Suprapubic skin (tissue), 4 donors: Measurements from ENCODE around the gene GUCD1. TPM values are rescaled to one million over a fixed set of nuclear protein-coding genes. Genes with fewer than 3 reads are reported as not detected.

ENCODE experiments used
- DNase-seq, 2 donors: peaks; one replicate each; pipeline ENCODE4 v3.0.0-alpha.2; 2019; ENCODE audit warnings: low spot score in 2 of 2
- H3K27ac ChIP-seq: fragments of 200-600 bp; sonication (generic); one replicate; pipeline ENCODE4 v1.5.1; 2019
- H3K27me3 ChIP-seq: fragments of 200-600 bp; sonication (generic); one replicate; pipeline ENCODE4 v1.5.1; 2019
- H3K36me3 ChIP-seq: fragments of 200-600 bp; sonication (generic); one replicate; pipeline ENCODE4 v1.5.1; 2019
- H3K4me1 ChIP-seq: fragments of 200-600 bp; sonication (generic); one replicate; pipeline ENCODE4 v1.5.1; 2019
- H3K4me3 ChIP-seq: fragments of 200-600 bp; sonication (generic); one replicate; pipeline ENCODE4 v1.5.1; 2019; ENCODE audit warnings: mild to moderate bottlenecking
- H3K9me3 ChIP-seq: fragments of 200-600 bp; sonication (generic); one replicate; pipeline ENCODE4 v1.5.1; 2019
- CTCF ChIP-seq, 2 donors: fragments of 200-600 bp in 1 of 2; fragments of 450-650 bp in 1 of 2; sonication (generic) in 1 of 2; IDR thresholded peaks; one replicate each; pipeline ENCODE4 v1.5.1; 2016 to 2019; ENCODE audit warnings: antibody characterized with exemption in 2 of 2, mild to moderate bottlenecking in 1 of 2, moderate library complexity in 1 of 2
- EP300 ChIP-seq: sonication (generic); formaldehyde crosslinking; IDR thresholded peaks from one replicate; pipeline ENCODE4 v1.6.1; 2017; ENCODE audit warnings: antibody characterized with exemption
- POLR2A ChIP-seq, 2 donors: fragments of 450-650 bp; IDR thresholded peaks; one replicate each; pipeline ENCODE4 v1.6.1; 2017; ENCODE audit warnings: antibody characterized with exemption in 2 of 2, mild to moderate bottlenecking in 2 of 2, moderate library complexity in 2 of 2
- POLR2AphosphoS5 ChIP-seq, 3 donors: sonication (generic); formaldehyde crosslinking; IDR thresholded peaks; one replicate each; pipeline ENCODE4 v1.6.1; 2017; ENCODE audit warnings: antibody characterized with exemption in 3 of 3
- WGBS: methylation state at CpG from one replicate; pipeline ENCODE4 v1.1.5; 2018; 5-methylcytosine and 5-hydroxymethylcytosine counted together
- total RNA-seq, 4 donors: library from RNA; depleted of rRNA; stranded (reverse); fragments of >200 nt; gene quantifications; one replicate each; pipeline ENCODE4 v1.1.0, GENCODE V29; 2016

GUCD1 gene
- total RNA-seq, 4 donors from 2014 or later, result 75.2 to 97.5 (median 93.0) TPM

DNA sequence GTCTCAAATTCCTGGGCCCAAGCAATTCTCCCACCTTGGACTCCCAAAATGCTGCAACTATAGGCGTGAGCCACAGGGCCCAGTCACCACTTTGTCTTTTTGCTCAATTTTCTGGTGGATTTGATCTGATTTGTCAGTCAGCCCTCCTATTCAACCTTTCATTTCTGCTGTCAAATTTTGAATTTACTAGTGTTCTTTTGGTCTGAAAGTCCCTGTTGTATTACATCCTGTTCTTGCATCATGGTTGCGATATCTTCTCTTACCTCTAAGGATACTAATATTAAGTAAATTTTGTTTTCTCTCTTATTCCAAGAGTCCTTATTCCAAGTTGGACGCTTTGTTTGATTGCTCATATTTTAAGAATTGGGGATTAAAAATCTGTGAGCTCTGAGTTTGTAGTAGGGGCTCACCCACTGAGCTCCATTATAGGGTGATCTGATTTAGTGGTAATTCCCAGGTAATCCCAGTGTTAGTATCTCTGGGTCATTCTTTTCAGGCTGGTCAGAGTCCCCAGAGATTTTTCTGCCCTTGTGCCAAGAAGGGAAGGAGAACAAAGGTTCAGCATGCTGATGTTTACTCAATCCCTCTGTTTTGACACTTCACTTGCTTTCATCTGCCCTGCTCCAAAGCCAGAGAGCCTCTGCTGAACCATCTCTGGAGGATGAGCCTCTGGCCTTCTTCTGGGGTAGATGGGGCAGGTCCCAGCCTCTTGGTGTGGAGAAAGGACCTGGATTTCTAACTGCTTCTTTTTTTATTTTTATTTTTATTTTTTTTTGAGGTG is 49.8 kb downstream of the GUCD1 start:
- TF ChIP-seq POLR2A (IDR thresholded peaks at IDR 0.05) (no peak), POLR2AphosphoS5 (IDR thresholded peaks at IDR 0.05) (no peak), EP300 (no peak), CTCF (IDR thresholded peaks at IDR 0.05) (no peak)
- no peaks in the 10 kb centered on the region for H3K9me3 ChIP-seq
- no peak overlapping the region for H3K27ac ChIP-seq
- H3K27me3 ChIP-seq, result peaks cover 4% of the 10 kb centered on the region
- WGBS, result 94% methylated on average over 3 of the region's 3 CpGs
- no peak overlapping the region for H3K4me3 ChIP-seq
- peaks cover 4% of the 10 kb centered on the region for H3K4me1 ChIP-seq
- peak in 1 of 2 donors; percentile 21 for DNase-seq
- H3K36me3 ChIP-seq, result no peaks in the 10 kb centered on the region

GRCh38 chr22:24504540-24504939 is 50.4 kb downstream of the GUCD1 start:
- no peak for TF ChIP-seq EP300
- no peak for TF ChIP-seq POLR2AphosphoS5 (IDR thresholded peaks at IDR 0.05)
- TF ChIP-seq POLR2A (IDR thresholded peaks at IDR 0.05), result no peak
- TF ChIP-seq CTCF (IDR thresholded peaks at IDR 0.05), result no peak
- H3K4me1 ChIP-seq, result peaks cover 4% of the 10 kb centered on the region
- 90% methylated on average over 2 of the region's 2 CpGs for WGBS

DNA sequence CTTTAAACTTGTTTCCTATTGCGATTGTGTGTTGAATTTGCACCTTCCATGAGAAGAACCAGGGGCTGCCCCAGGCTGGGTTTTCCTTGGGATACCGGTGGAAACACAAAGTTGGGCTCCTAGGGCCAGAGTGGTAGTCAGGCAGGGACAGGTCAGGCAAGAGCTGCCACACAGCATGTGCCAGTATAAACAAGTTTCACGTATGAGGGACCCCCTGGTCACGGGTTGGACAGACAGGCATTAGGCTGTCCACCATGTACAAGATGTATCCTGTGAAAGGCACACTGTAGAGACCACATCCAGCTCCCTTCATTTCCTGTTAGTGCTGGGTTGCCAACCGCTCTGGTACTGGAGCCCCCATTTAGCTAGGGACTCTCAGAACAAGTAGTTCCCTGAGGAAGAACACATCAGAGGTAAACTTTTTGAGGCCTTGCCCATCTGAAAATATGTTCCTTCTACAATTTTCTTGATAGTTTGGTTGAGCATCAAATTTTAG is 51.0 kb downstream of the GUCD1 start:
- Histone ChIP-seq H3K4me3 (no peak overlapping the region), H3K27me3 (peaks cover 4% of the 10 kb centered on the region), H3K27ac (no peak overlapping the region), H3K36me3 (no peaks in the 10 kb centered on the region), H3K4me1 (peaks cover 4% of the 10 kb centered on the region), H3K9me3 (no peaks in the 10 kb centered on the region)
- 98% methylated on average over 5 of the region's 5 CpGs for WGBS
- no peak for TF ChIP-seq EP300
- TF ChIP-seq POLR2AphosphoS5 (IDR thresholded peaks at IDR 0.05), result no peak
- no peak for TF ChIP-seq CTCF (IDR thresholded peaks at IDR 0.05)
- no peak for TF ChIP-seq POLR2A (IDR thresholded peaks at IDR 0.05)
- DNase-seq, result peak in 1 of 2 donors; percentile 73

More at GRCh38 chr22:24504540-24504939, 50.4 kb downstream of the GUCD1 start:
- Histone ChIP-seq H3K27me3 (peaks cover 4% of the 10 kb centered on the region), H3K4me3 (no peak overlapping the region), H3K27ac (no peak overlapping the region), H3K36me3 (no peaks in the 10 kb centered on the region), H3K9me3 (no peaks in the 10 kb centered on the region)
- peak in 1 of 2 donors; percentile 4 for DNase-seq

DNA sequence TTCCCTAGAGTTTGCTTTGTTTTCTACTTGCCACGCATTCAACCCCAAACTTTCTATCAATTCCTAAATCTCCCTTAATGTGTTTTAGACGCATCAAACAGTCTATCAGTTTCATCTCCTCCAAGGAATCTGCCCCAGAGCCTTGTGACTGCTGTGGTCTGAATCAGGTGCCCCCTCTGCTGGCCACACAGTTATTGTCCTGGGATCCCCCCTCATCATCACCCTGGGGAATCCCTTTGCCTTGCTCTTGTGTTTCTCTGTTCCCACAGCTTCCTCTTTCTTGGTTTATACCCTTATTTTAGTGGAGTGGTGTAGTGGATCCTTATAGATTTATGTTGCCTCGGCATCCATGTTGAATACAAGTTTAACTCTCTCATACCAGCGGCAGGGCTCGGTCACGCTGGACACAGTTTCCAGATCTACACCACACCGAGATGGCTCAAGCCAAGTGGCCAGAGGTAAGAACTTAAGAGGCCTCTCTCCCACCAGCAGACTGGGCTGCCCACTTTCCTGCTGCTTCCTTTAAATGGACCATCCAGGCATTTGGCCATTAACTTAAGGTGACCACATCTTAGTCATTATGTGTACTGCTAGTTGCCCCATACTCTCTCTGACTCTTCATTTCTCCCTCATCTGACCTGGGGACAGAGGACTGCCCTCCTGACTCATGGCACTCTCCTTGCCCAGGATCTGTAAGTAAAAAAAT is 51.6 kb downstream of the GUCD1 start:
- Histone ChIP-seq H3K4me3 (no peak overlapping the region), H3K36me3 (no peaks in the 10 kb centered on the region), H3K27me3 (peaks cover 4% of the 10 kb centered on the region), H3K27ac (no peak overlapping the region), H3K9me3 (no peaks in the 10 kb centered on the region), H3K4me1 (peaks cover 4% of the 10 kb centered on the region)
- DNase-seq, result peak in 1 of 2 donors; percentile 60
- TF ChIP-seq CTCF (IDR thresholded peaks at IDR 0.05), result peak in 1 of 2 donors; percentile 12
- TF ChIP-seq POLR2A (IDR thresholded peaks at IDR 0.05), result no peak
- 84% methylated on average over 7 of the region's 7 CpGs for WGBS

- no peak for DNase-seq
- Histone ChIP-seq H3K36me3 (no peaks in the 10 kb centered on the region), H3K27ac (no peak overlapping the region), H3K9me3 (no peaks in the 10 kb centered on the region), H3K4me3 (no peak overlapping the region), H3K4me1 (peaks cover 4% of the 10 kb centered on the region), H3K27me3 (no peaks in the 10 kb centered on the region)
- WGBS, result 91% methylated on average over 1 of the region's 1 CpG
- no peak for TF ChIP-seq EP300
- TF ChIP-seq POLR2A (IDR thresholded peaks at IDR 0.05), result no peak
- no peak for TF ChIP-seq POLR2AphosphoS5 (IDR thresholded peaks at IDR 0.05)
- TF ChIP-seq CTCF (IDR thresholded peaks at IDR 0.05), result no peak
Observed at GRCh38 chr22:24502541-24502940, 52.4 kb downstream of the GUCD1 start.
